ENCODE measurements around the gene MYOD1. TPM values are rescaled to one million over a fixed set of nuclear protein-coding genes. Genes with fewer than 3 reads are reported as not detected.

Gene MYOD1
- total RNA-seq, 1 experiment from 2014 or later: not detected

DNA sequence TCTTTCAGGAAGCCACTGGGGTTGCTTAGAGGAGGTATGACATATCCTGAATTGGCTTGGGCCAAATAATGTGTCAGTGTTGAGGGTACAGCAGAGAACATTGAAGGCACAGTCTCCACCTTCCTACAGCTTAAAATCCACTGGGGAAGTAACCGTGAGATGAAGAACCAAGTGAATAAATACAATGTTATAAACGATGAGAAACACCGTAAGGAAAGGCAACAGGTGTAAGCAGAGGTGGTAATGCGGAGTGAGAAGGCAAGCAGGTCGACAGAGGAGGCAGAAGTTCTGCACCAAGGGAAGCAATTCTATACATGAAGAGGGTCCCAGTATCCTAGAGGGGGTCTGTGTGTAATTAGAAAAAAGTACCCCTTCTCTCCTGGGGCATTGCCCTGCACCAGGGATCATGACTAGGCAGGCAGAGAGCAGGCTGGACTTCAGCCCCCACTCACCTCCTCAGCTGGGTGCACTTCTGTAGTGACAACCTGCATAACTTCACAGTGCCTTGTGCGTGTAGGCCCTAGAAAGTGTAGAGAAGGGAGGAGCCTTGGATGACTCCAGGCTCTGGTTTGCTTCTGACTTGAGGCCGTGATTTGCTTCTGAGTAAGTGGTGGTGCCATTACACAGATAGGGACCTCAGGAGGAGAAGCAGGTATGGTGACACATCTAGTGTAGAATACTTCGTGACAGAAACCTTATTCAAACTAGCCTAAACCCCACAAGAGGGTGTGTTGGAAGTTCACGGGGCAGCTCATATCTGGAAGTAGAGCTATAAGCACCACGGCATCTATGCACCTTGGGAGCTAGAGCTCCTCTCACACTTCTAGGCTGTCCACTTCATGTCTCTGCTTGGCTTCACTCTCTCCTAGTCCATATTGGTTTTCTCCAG is 4.9 kb downstream of the MYOD1 start:
- TF ChIP-seq EGR1 (IDR thresholded peaks at IDR 0.05; ENCODE audit: low read depth) (no peak), EZH2 (IDR thresholded peaks at IDR 0.05) (no peak), RAD21 (IDR thresholded peaks at IDR 0.05; ENCODE audit: low read depth) (no peak), CBX3 (IDR thresholded peaks at IDR 0.05; ENCODE audit: low read depth) (no peak), SRF (IDR thresholded peaks at IDR 0.05; ENCODE audit: low read depth) (no peak), REST (IDR thresholded peaks at IDR 0.05; ENCODE audit: low read depth) (no peak), ZNF274 (IDR thresholded peaks at IDR 0.05; ENCODE audit: low read depth, low read length) (no peak), CEBPB (IDR thresholded peaks at IDR 0.05; ENCODE audit: low read depth) (no peak), EZH2phosphoT487 (IDR thresholded peaks at IDR 0.05; ENCODE audit: borderline replicate concordance) (no peak), SIN3A (IDR thresholded peaks at IDR 0.05; ENCODE audit: low read depth) (no peak)
- TF ChIP-seq, protein P1, sequence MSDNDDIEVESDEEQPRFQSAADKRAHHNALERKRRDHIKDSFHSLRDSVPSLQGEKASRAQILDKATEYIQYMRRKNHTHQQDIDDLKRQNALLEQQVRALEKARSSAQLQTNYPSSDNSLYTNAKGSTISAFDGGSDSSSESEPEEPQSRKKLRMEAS (IDR thresholded peaks at IDR 0.05): no peak
- no peak for ATAC-seq
- Histone ChIP-seq H3K79me2 (ENCODE audit: insufficient read depth, low read length) (no peaks in the 10 kb centered on the region), H3K27ac (ENCODE audit: low read depth, low read length) (no peak overlapping the region), H3K9me3 (ENCODE audit: control insufficient read depth in 1 of 2, insufficient read depth in 1 of 2, low read depth in 1 of 2, low read length in 2 of 2) (no peaks in the 10 kb centered on the region), H3K4me3 (replicated peaks in 1 of 2; ENCODE audit: low read depth in 1 of 2, low read length in 2 of 2) (no peak overlapping the region), H3K9ac (ENCODE audit: low read length) (no peak overlapping the region), H3K4me1 (ENCODE audit: control insufficient read depth in 1 of 2, insufficient read depth in 2 of 2, low read length in 2 of 2) (peaks cover 2 to 10% of the 10 kb centered on the region in 2 experiments; a peak in 3 of 4 replicates), H3K27me3 (ENCODE audit: insufficient read depth, low read length) (0 out of 2 replicates have a peak, but pooled peaks cover 5% of the 10 kb centered on the region), H3K9me2 (ENCODE audit: insufficient read depth) (no peaks in the 10 kb centered on the region), H3K4me2 (ENCODE audit: low read length) (no peak overlapping the region), H3K36me3 (ENCODE audit: control insufficient read depth in 1 of 2, insufficient read depth in 2 of 2, low read length in 2 of 2) (no peaks in the 10 kb centered on the region), H2AFZ (ENCODE audit: low read depth, low read length, poor library complexity, severe bottlenecking) (no peak overlapping the region), H4K20me1 (ENCODE audit: insufficient read depth) (no peaks in the 10 kb centered on the region)
- intact Hi-C loops (cut with micrococcal nuclease): no loop called here
- BruUV-seq (replicated peaks): no TSS peak
- ChIA-PET RAD21 (ENCODE audit: low non-redundant PET in 1 of 2, low total read pairs in 2 of 2, uncharacterized antibody in 2 of 2, unreplicated experiment in 2 of 2) (interaction anchor here in 1 of 2 experiments (0.9 kb wide), 1 partner anchor 123 kb away, joined by 3 read pairs; no protein-coding TSS in a partner anchor), POLR2A (no interaction called here), CTCF (no interaction called here)
- DNase-seq (ENCODE audit: low read depth, low spot score): no peak
